WTC11 (cell line): Measurements from ENCODE around the gene DNAI7. TPM values are rescaled to one million over a fixed set of nuclear protein-coding genes. Genes with fewer than 3 reads are reported as not detected.

Experiments
- ATAC-seq: fragments of 200-7000 bp; cut with Tn5 transposase; 2 replicates; pipeline ENCODE4 v1.10.0; 2021; ENCODE audit warnings: mild to moderate bottlenecking, moderate library complexity
- CTCF ChIA-PET: fragments of 300-600 bp; sonication (Branson Sonifier 250); formaldehyde crosslinking; loops from one replicate; lab custom pipeline; 2021; ENCODE audit warnings: antibody characterized with exemption; lab: Charles Lee
- POLR2A ChIA-PET: fragments of 350-600 bp; sonication (Branson Sonifier 250); formaldehyde crosslinking; loops from one replicate; lab custom pipeline; 2021; ENCODE audit warnings: antibody characterized with exemption; lab: Charles Lee
- DNase-seq: peaks from one replicate; pipeline ENCODE4 v3.0.0; 2021; ENCODE audit warnings: low spot score
- H3K27ac Mint-ChIP-seq: 2 replicates; pipeline ENCODE4 v1.8.0; 2021; ENCODE audit warnings: mixed read lengths
- H3K27me3 Mint-ChIP-seq: 2 replicates; pipeline ENCODE4 v1.8.0; 2021; ENCODE audit warnings: low read depth, mild to moderate bottlenecking, moderate library complexity, mixed read lengths
- H3K36me3 Mint-ChIP-seq: 2 replicates; pipeline ENCODE4 v1.8.0; 2021; ENCODE audit warnings: mixed read lengths
- H3K4me1 Mint-ChIP-seq: 2 replicates; pipeline ENCODE4 v1.8.0; 2022; ENCODE audit warnings: mixed read lengths
- H3K4me3 Mint-ChIP-seq: 2 replicates; pipeline ENCODE4 v1.8.0; 2021; ENCODE audit warnings: mild to moderate bottlenecking, moderate library complexity, mixed read lengths
- H3K9me3 Mint-ChIP-seq: 2 replicates; pipeline ENCODE4 v1.8.0; 2021; ENCODE audit warnings: mixed read lengths
- AFF4 ChIP-seq: sonication (generic); formaldehyde crosslinking; IDR thresholded peaks from 2 replicates; pipeline ENCODE4 v1.8.1; 2023; ENCODE audit warnings: mild to moderate bottlenecking, missing genetic modification reagents, borderline replicate concordance
- ARID4B ChIP-seq: sonication (generic); formaldehyde crosslinking; IDR thresholded peaks from 2 replicates; pipeline ENCODE4 v1.8.0; 2023; ENCODE audit warnings: missing genetic modification reagents, mild to moderate bottlenecking, borderline replicate concordance
- CDX4 ChIP-seq: fragments of 250-450 bp; sonication (Bioruptor Pico); IDR thresholded peaks from 2 replicates; pipeline ENCODE4 v1.9.0; 2021; ENCODE audit warnings: moderate library complexity, mild to moderate bottlenecking, inconsistent platforms, borderline replicate concordance
- IRF1 ChIP-seq: sonication (generic); formaldehyde crosslinking; IDR thresholded peaks from 2 replicates; pipeline ENCODE4 v1.8.0; 2023; ENCODE audit warnings: missing genetic modification reagents
- JAZF1 ChIP-seq: fragments of 250-450 bp; sonication (Bioruptor Pico); IDR thresholded peaks from 2 replicates; pipeline ENCODE4 v1.9.0; 2021; ENCODE audit warnings: moderate library complexity, mild to moderate bottlenecking, inconsistent platforms
- JUN ChIP-seq: sonication (generic); formaldehyde crosslinking; IDR thresholded peaks from 2 replicates; pipeline ENCODE4 v1.8.0; 2023; ENCODE audit warnings: mild to moderate bottlenecking, missing genetic modification reagents
- KAT7 ChIP-seq: sonication (generic); formaldehyde crosslinking; IDR thresholded peaks from 2 replicates; pipeline ENCODE4 v1.8.1; 2023; ENCODE audit warnings: missing genetic modification reagents, mild to moderate bottlenecking, borderline replicate concordance
- NFYB ChIP-seq: sonication (generic); formaldehyde crosslinking; conservative IDR thresholded peaks from 2 replicates; pipeline ENCODE4 v1.8.0; 2022; ENCODE audit warnings: low read depth, missing genetic modification reagents
- NR2C2 ChIP-seq: sonication (generic); formaldehyde crosslinking; IDR thresholded peaks from 2 replicates; pipeline ENCODE4 v1.8.0; 2022; ENCODE audit warnings: mild to moderate bottlenecking, missing genetic modification reagents
- NR3C1 ChIP-seq: sonication (generic); formaldehyde crosslinking; conservative IDR thresholded peaks from 2 replicates; pipeline ENCODE4 v1.8.1; 2023; ENCODE audit warnings: low read depth, mild to moderate bottlenecking, missing genetic modification reagents
- PRDM15 ChIP-seq: sonication (generic); formaldehyde crosslinking; IDR thresholded peaks from 2 replicates; pipeline ENCODE4 v1.8.0; 2022; ENCODE audit warnings: missing genetic modification reagents
- PREB ChIP-seq: sonication (generic); formaldehyde crosslinking; IDR thresholded peaks from 2 replicates; pipeline ENCODE4 v1.8.1; 2022; ENCODE audit warnings: mild to moderate bottlenecking, missing genetic modification reagents, moderate library complexity, borderline replicate concordance
- SP1 ChIP-seq: sonication (generic); formaldehyde crosslinking; conservative IDR thresholded peaks from 2 replicates; pipeline ENCODE4 v1.8.1; 2022; ENCODE audit warnings: missing genetic modification reagents
- TP53 ChIP-seq: sonication (generic); formaldehyde crosslinking; IDR thresholded peaks from 2 replicates; pipeline ENCODE4 v1.8.1; 2023; ENCODE audit warnings: mild to moderate bottlenecking, missing genetic modification reagents
- USF2 ChIP-seq: sonication (generic); formaldehyde crosslinking; IDR thresholded peaks from 2 replicates; pipeline ENCODE4 v1.8.1; 2023; ENCODE audit warnings: mild to moderate bottlenecking, missing genetic modification reagents, moderate library complexity
- ZNF317 ChIP-seq: sonication (generic); formaldehyde crosslinking; IDR thresholded peaks from 2 replicates; pipeline ENCODE4 v1.8.1; 2023; ENCODE audit warnings: low read depth, mild to moderate bottlenecking, moderate library complexity, missing genetic modification reagents, borderline replicate concordance
- ZNF416 ChIP-seq: fragments of 250-450 bp; sonication (Bioruptor Pico); IDR thresholded peaks from 2 replicates; pipeline ENCODE4 v1.9.0; 2021; ENCODE audit warnings: mild to moderate bottlenecking, inconsistent platforms
- total RNA-seq: library from RNA; stranded (reverse); gene quantifications from 3 replicates; pipeline ENCODE4 v1.2.3, GENCODE V29; 2021

DNAI7 gene
- total RNA-seq, 1 experiment from 2014 or later = not detected

- TF ChIP-seq ARID4B (CRISPR knock-in tag) = no peak
- TF ChIP-seq, all 79 proteins: peak for 0
Observed at GRCh38 chr12:25084816-25085215, 110.1 kb downstream of the DNAI7 start (continued).

- H3K36me3 Mint-ChIP-seq = no peaks in the 10 kb centered on the region
- DNase-seq (no peak), ATAC-seq (no peak)
- POLR2A ChIA-PET = no interaction called here
- H3K4me1 Mint-ChIP-seq = no peaks in the 10 kb centered on the region; the same call in 1 of the 2 replicates
- no peak overlapping the region for H3K27ac Mint-ChIP-seq
- CTCF ChIA-PET = no interaction called here
- no peaks in the 10 kb centered on the region for H3K27me3 Mint-ChIP-seq
- H3K9me3 Mint-ChIP-seq = no peaks in the 10 kb centered on the region
- TF ChIP-seq AFF4 (CRISPR knock-in tag) (no peak), PRDM15 (CRISPR knock-in tag) (no peak), NR2C2 (no peak), NR3C1 (CRISPR knock-in tag) (no peak), JAZF1 (CRISPR knock-in tag) (no peak), ZNF416 (no peak)
- TF ChIP-seq, all 79 proteins: peak for 0
- H3K4me3 Mint-ChIP-seq = no peak overlapping the region
Observed at GRCh38 chr12:25083211-25083610, 111.7 kb downstream of the DNAI7 start.

- no peaks in the 10 kb centered on the region; the same call in 1 of the 2 replicates for H3K4me1 Mint-ChIP-seq
- DNase-seq = no peak
- no peaks in the 10 kb centered on the region for H3K27me3 Mint-ChIP-seq
- no peak overlapping the region for H3K4me3 Mint-ChIP-seq
- no peak for ATAC-seq
- ChIA-PET CTCF (no interaction called here), POLR2A (no interaction called here)
- H3K36me3 Mint-ChIP-seq = no peaks in the 10 kb centered on the region
- H3K27ac Mint-ChIP-seq = no peak overlapping the region
- no peaks in the 10 kb centered on the region for H3K9me3 Mint-ChIP-seq
- TF ChIP-seq JUN (CRISPR knock-in tag) = no peak
- TF ChIP-seq NFYB (CRISPR knock-in tag) = no peak
- TF ChIP-seq CDX4 (CRISPR knock-in tag) = no peak
- TF ChIP-seq TP53 (CRISPR knock-in tag) = no peak
- TF ChIP-seq PREB (CRISPR knock-in tag) = no peak
- no peak for TF ChIP-seq IRF1 (CRISPR knock-in tag)
- no peak for TF ChIP-seq SP1 (CRISPR knock-in tag)
- no peak for TF ChIP-seq NR2C2
- no peak for TF ChIP-seq ZNF317 (CRISPR knock-in tag)
- TF ChIP-seq USF2 = no peak
- no peak for TF ChIP-seq KAT7 (CRISPR knock-in tag)
Observed at GRCh38 chr12:25082628-25083027, 112.3 kb downstream of the DNAI7 start.
